GM21381 (cell line): Measurements from ENCODE around the gene SNTB2.

Experiments
- ATAC-seq: cut with Tn5 transposase; IDR thresholded peaks from one replicate; pipeline ENCODE4 v1.9.1; 2021; ENCODE audit warnings: mild to moderate bottlenecking, moderate library complexity; ENCODE audit not compliant: unreplicated experiment

SNTB2 gene

GRCh38 chr16:69330286-69331109 is 143.5 kb downstream of the SNTB2 start, which contains the start of gene PDF:
Gene PDF (minus strand): TSS chr16:69330588. CDS start chr16:69330570, 18 bp downstream.
- peak; percentile 93 for ATAC-seq

- no peak for ATAC-seq
These were observed 147.7 kb downstream of the SNTB2 start for GRCh38 chr16:69334696-69335095.

GRCh38 chr16:69338557-69339288 is 151.8 kb downstream of the SNTB2 start:
- ATAC-seq: peak; percentile 3

- peak; percentile 75 for ATAC-seq
These were observed 152.5 kb downstream of the SNTB2 start, which contains the start of the genes COG8 and NIP7 for GRCh38 chr16:69339289-69340094. Gene COG8 (minus strand): TSS chr16:69339564. CDS start chr16:69339552, 12 bp downstream. Gene NIP7 (plus strand): TSS chr16:69339772. CDS start chr16:69339830, 58 bp downstream.

- ATAC-seq: no peak
These were observed 153.2 kb downstream of the SNTB2 start for GRCh38 chr16:69340095-69340644.

- no peak for ATAC-seq
These were observed 157.2 kb downstream of the SNTB2 start for GRCh38 chr16:69344171-69344570.

GRCh38 chr16:69345923-69346322 is 159.0 kb downstream of the SNTB2 start:
- ATAC-seq: no peak

GRCh38 chr16:69346683-69347082 is 159.7 kb downstream of the SNTB2 start:
- ATAC-seq: no peak

GRCh38 chr16:69348222-69348621 is 161.3 kb downstream of the SNTB2 start:
- ATAC-seq: no peak

- ATAC-seq: no peak
These were observed 162.6 kb downstream of the SNTB2 start for GRCh38 chr16:69349536-69349935.

- ATAC-seq: no peak
These were observed 163.7 kb downstream of the SNTB2 start for GRCh38 chr16:69350536-69351133.

GRCh38 chr16:69351309-69352027 is 164.5 kb downstream of the SNTB2 start, which contains the start of gene TMED6:
Gene TMED6 (minus strand): TSS chr16:69351786. CDS start chr16:69351753, 33 bp downstream.
- no peak for ATAC-seq
